Activated T-helper 1 cell treated with anti-CD3 and anti-CD28 coated beads, Interleukin-12 subunit alpha, Interleukin-12 subunit beta, Interleukin-2, Interleukin-4 antibody, amounts not matched to agents 30 ng/mL and 10 ng/mL and 1 ng/mL, durations not matched to agents 14 hours and 24 hours and 36 hours (primary cell): Measurements from ENCODE around the gene AXIN1. TPM values are rescaled to one million over a fixed set of nuclear protein-coding genes. Genes with fewer than 3 reads are reported as not detected.
"Not testable (repeated sequence)": the region's sequence is repeated elsewhere in the genome, so short reads cannot be mapped to it uniquely, and the experiment has no call there.

Source experiments
- DNase-seq: peaks from one replicate; pipeline ENCODE4 v3.0.0; 2021; ENCODE audit warnings: low spot score
- H3K27ac Mint-ChIP-seq: one replicate; pipeline ENCODE4 v1.8.0; 2021; ENCODE audit warnings: mild to moderate bottlenecking, mixed read lengths
- H3K27me3 Mint-ChIP-seq: one replicate; pipeline ENCODE4 v1.8.0; 2022; ENCODE audit warnings: mild to moderate bottlenecking, moderate library complexity, mixed read lengths; ENCODE audit not compliant: insufficient read depth
- H3K36me3 Mint-ChIP-seq: one replicate; pipeline ENCODE4 v1.8.0; 2021; ENCODE audit warnings: low read depth, mixed read lengths
- H3K4me1 Mint-ChIP-seq: one replicate; pipeline ENCODE4 v1.8.0; 2021; ENCODE audit warnings: low read depth, mixed read lengths
- H3K4me3 Mint-ChIP-seq: one replicate; pipeline ENCODE4 v1.8.0; 2021; ENCODE audit warnings: mild to moderate bottlenecking, moderate library complexity, mixed read lengths
- H3K9me3 Mint-ChIP-seq: one replicate; pipeline ENCODE4 v1.8.0; 2021; ENCODE audit warnings: mixed read lengths
- intact Hi-C: fragments of 100-400 bp; cut with micrococcal nuclease; formaldehyde crosslinking; loops from one replicate; pipeline ENCODE4 v1.15.1; 2024
- total RNA-seq: library from RNA; stranded (reverse); gene quantifications from 2 replicates; pipeline ENCODE4 v1.2.3, GENCODE V29; 2022

AXIN1 gene
- total RNA-seq, 1 donor from 2014 or later: 30.3 TPM

GRCh38 chr16:378821-379182 is 26.3 kb upstream of the AXIN1 start:
- intact Hi-C loops: no loop called here

GRCh38 chr16:378113-378820 is 25.7 kb upstream of the AXIN1 start:
- H3K4me3 Mint-ChIP-seq, H3K4me1 Mint-ChIP-seq, H3K36me3 Mint-ChIP-seq, H3K27ac Mint-ChIP-seq, intact Hi-C loops, H3K9me3 Mint-ChIP-seq, DNase-seq, H3K27me3 Mint-ChIP-seq: not testable (repeated sequence)

More at GRCh38 chr16:378821-379182, 26.3 kb upstream of the AXIN1 start:
- Mint-ChIP-seq H3K4me1 (peaks cover 7% of the 10 kb centered on the region), H3K9me3 (no peaks in the 10 kb centered on the region), H3K27me3 (peaks cover 9% of the 10 kb centered on the region), H3K4me3 (no peak overlapping the region), H3K36me3 (no peaks in the 10 kb centered on the region), H3K27ac (no peak overlapping the region)
- no peak for DNase-seq

GRCh38 chr16:377419-377951 is 25.0 kb upstream of the AXIN1 start:
- H3K4me1 Mint-ChIP-seq: no peaks in the 10 kb centered on the region
- no peak overlapping the region for H3K27ac Mint-ChIP-seq
- no peak overlapping the region for H3K4me3 Mint-ChIP-seq
- no peak for DNase-seq
- peaks cover 3% of the 10 kb centered on the region for H3K36me3 Mint-ChIP-seq
- H3K27me3 Mint-ChIP-seq: peaks cover 1% of the 10 kb centered on the region
- no peaks in the 10 kb centered on the region for H3K9me3 Mint-ChIP-seq
- intact Hi-C loops: no loop called here

GRCh38 chr16:376817-377418 is 24.4 kb upstream of the AXIN1 start:
- intact Hi-C loops: no loop called here
- Mint-ChIP-seq H3K9me3 (no peaks in the 10 kb centered on the region), H3K4me1 (no peaks in the 10 kb centered on the region), H3K27me3 (no peaks in the 10 kb centered on the region), H3K27ac (no peak overlapping the region), H3K36me3 (peaks cover 3% of the 10 kb centered on the region), H3K4me3 (no peak overlapping the region)
- DNase-seq: no peak

GRCh38 chr16:375927-376816 is 23.6 kb upstream of the AXIN1 start:
- intact Hi-C loops: no loop called here
- no peak for DNase-seq

GRCh38 chr16:375212-375611 is 22.7 kb upstream of the AXIN1 start:
- H3K27ac Mint-ChIP-seq: no peak overlapping the region
- no peak for DNase-seq
- no peaks in the 10 kb centered on the region for H3K9me3 Mint-ChIP-seq
- intact Hi-C loops: no loop called here
- peaks cover 3% of the 10 kb centered on the region for H3K36me3 Mint-ChIP-seq
- peaks cover 4% of the 10 kb centered on the region for H3K4me1 Mint-ChIP-seq
- no peak overlapping the region for H3K4me3 Mint-ChIP-seq
- H3K27me3 Mint-ChIP-seq: no peaks in the 10 kb centered on the region

More at GRCh38 chr16:375927-376816, 23.6 kb upstream of the AXIN1 start:
- peaks cover 3% of the 10 kb centered on the region for H3K36me3 Mint-ChIP-seq
- no peaks in the 10 kb centered on the region for H3K27me3 Mint-ChIP-seq
- H3K9me3 Mint-ChIP-seq: no peaks in the 10 kb centered on the region
- no peak overlapping the region for H3K27ac Mint-ChIP-seq
- no peak overlapping the region for H3K4me3 Mint-ChIP-seq
- no peaks in the 10 kb centered on the region for H3K4me1 Mint-ChIP-seq

GRCh38 chr16:374616-374926 is 22.0 kb upstream of the AXIN1 start:
- Mint-ChIP-seq H3K9me3 (no peaks in the 10 kb centered on the region), H3K36me3 (peaks cover 3% of the 10 kb centered on the region), H3K27ac (no peak overlapping the region), H3K4me1 (peaks cover 4% of the 10 kb centered on the region), H3K27me3 (no peaks in the 10 kb centered on the region), H3K4me3 (no peak overlapping the region)
- no peak for DNase-seq
- intact Hi-C loops: no loop called here

GRCh38 chr16:373848-374615 is 21.5 kb upstream of the AXIN1 start:
- Mint-ChIP-seq H3K36me3 (peaks cover 3% of the 10 kb centered on the region), H3K9me3 (no peaks in the 10 kb centered on the region), H3K27ac (no peak overlapping the region), H3K4me3 (no peak overlapping the region), H3K4me1 (peaks cover 4% of the 10 kb centered on the region), H3K27me3 (no peaks in the 10 kb centered on the region)
- no peak for DNase-seq
- intact Hi-C loops: no loop called here

GRCh38 chr16:373020-373598 is 20.6 kb upstream of the AXIN1 start:
- peaks cover 4% of the 10 kb centered on the region for H3K4me1 Mint-ChIP-seq
- no peaks in the 10 kb centered on the region for H3K27me3 Mint-ChIP-seq
- H3K9me3 Mint-ChIP-seq: no peaks in the 10 kb centered on the region
- intact Hi-C loops: no loop called here
- H3K4me3 Mint-ChIP-seq: no peak overlapping the region
- no peak overlapping the region for H3K27ac Mint-ChIP-seq
- no peak for DNase-seq
- peaks cover 3% of the 10 kb centered on the region for H3K36me3 Mint-ChIP-seq

- no peaks in the 10 kb centered on the region for H3K9me3 Mint-ChIP-seq
- H3K4me1 Mint-ChIP-seq: peaks cover 4% of the 10 kb centered on the region
- H3K27ac Mint-ChIP-seq: no peak overlapping the region
- no peaks in the 10 kb centered on the region for H3K27me3 Mint-ChIP-seq
- H3K4me3 Mint-ChIP-seq: no peak overlapping the region
- intact Hi-C loops: no loop called here
- no peak for DNase-seq
- peaks cover 3% of the 10 kb centered on the region for H3K36me3 Mint-ChIP-seq
Observed at GRCh38 chr16:372302-372983, 19.9 kb upstream of the AXIN1 start.

- Mint-ChIP-seq H3K4me3 (no peak overlapping the region), H3K27me3 (no peaks in the 10 kb centered on the region), H3K27ac (no peak overlapping the region), H3K9me3 (no peaks in the 10 kb centered on the region), H3K36me3 (peaks cover 7% of the 10 kb centered on the region), H3K4me1 (peaks cover 4% of the 10 kb centered on the region)
- intact Hi-C loops: loop anchor here (2.0 kb wide), 1 partner anchor 29 kb away; the partner anchor contains the start of gene DECR2
- no peak for DNase-seq
Observed at GRCh38 chr16:371515-372301, 19.2 kb upstream of the AXIN1 start.
